Tibial artery (tissue), 4 donors: ENCODE measurements around the gene FDXR.

Experiments
- DNase-seq, 2 donors: peaks; one replicate each; pipeline ENCODE4 v3.0.0-alpha.2; 2019
- H3K27ac ChIP-seq, 2 donors: fragments of 200-600 bp; sonication (generic) in 1 of 2; 1 replicate in 1 of 2; 2 replicates in 1 of 2; pipeline ENCODE4 v1.5.1; 2018 to 2019; ENCODE audit warnings: mild to moderate bottlenecking in 1 of 2
- H3K27me3 ChIP-seq, 2 donors: fragments of 200-600 bp; sonication (generic) in 1 of 2; one replicate each; pipeline versions ENCODE4 v1.5.1 to v1.6.0; 2016 to 2019
- H3K36me3 ChIP-seq, 3 donors: fragments of 200-600 bp; sonication (generic) in 2 of 3; one replicate each; pipeline ENCODE4 v1.5.1; 2016 to 2019; ENCODE audit warnings: mild to moderate bottlenecking in 2 of 3
- H3K4me1 ChIP-seq, 4 donors: fragments of 200-600 bp; sonication (generic) in 2 of 4; 1 replicate in 3 of 4; 2 replicates in 1 of 4; pipeline ENCODE4 v1.5.1; 2016 to 2019
- H3K4me3 ChIP-seq, 2 donors: fragments of 200-600 bp; sonication (generic) in 1 of 2; 1 replicate in 1 of 2; 2 replicates in 1 of 2; pipeline ENCODE4 v1.5.1; 2018 to 2019; ENCODE audit warnings: mild to moderate bottlenecking in 2 of 2
- H3K9me3 ChIP-seq, 3 donors: fragments of 200-600 bp; sonication (generic) in 1 of 3; one replicate each; pipeline ENCODE4 v1.5.1; 2016 to 2019
- intact Hi-C: fragments of 100-400 bp; cut with DNase I; formaldehyde crosslinking; loops from one replicate; pipeline ENCODE4 v1.15.0; 2023; ENCODE audit warnings: low total_unique reads
- TF ChIP-seq, protein P1 (sequence below), 2 experiments: fragments of 200-600 bp in 1 of 2; fragments of 450-650 bp in 1 of 2; IDR thresholded peaks; one replicate each; pipeline ENCODE4 v1.5.1; 2017 to 2019; ENCODE audit warnings: antibody characterized with exemption in 2 of 2, mild to moderate bottlenecking in 1 of 2, moderate library complexity in 1 of 2

Gene FDXR

DNA sequence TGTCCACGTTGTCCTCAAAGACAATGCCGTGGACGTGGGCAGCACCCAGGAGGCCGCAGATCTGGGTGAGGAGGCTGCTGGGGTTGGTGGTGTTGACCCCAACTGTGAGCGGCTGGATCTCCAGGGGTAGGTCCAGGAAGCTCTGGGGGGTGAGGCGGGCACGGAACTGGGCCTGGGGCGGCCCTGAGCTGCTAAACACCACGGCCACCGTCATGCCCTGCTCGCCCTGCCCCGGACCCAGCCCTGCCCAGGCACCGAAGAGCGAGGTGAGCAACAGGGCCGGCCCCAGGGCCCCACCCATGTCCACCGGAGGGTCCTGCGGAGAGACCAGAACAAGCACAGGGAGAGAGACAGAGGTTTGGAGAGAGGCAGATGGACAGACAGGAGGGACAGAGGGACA lies 18.0 kb downstream of the FDXR start:
- H3K27ac ChIP-seq = no peak overlapping the region
- H3K4me1 ChIP-seq = peaks cover 0 to 15% (median 4%) of the 10 kb centered on the region in 4 donors
- intact Hi-C loops = no loop called here
- TF ChIP-seq, protein P1, sequence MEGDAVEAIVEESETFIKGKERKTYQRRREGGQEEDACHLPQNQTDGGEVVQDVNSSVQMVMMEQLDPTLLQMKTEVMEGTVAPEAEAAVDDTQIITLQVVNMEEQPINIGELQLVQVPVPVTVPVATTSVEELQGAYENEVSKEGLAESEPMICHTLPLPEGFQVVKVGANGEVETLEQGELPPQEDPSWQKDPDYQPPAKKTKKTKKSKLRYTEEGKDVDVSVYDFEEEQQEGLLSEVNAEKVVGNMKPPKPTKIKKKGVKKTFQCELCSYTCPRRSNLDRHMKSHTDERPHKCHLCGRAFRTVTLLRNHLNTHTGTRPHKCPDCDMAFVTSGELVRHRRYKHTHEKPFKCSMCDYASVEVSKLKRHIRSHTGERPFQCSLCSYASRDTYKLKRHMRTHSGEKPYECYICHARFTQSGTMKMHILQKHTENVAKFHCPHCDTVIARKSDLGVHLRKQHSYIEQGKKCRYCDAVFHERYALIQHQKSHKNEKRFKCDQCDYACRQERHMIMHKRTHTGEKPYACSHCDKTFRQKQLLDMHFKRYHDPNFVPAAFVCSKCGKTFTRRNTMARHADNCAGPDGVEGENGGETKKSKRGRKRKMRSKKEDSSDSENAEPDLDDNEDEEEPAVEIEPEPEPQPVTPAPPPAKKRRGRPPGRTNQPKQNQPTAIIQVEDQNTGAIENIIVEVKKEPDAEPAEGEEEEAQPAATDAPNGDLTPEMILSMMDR (IDR thresholded peaks at IDR 0.05) = no peak
- peaks cover 0 to 95% of the 10 kb centered on the region in 2 donors for H3K27me3 ChIP-seq
- no peaks in the 10 kb centered on the region for H3K9me3 ChIP-seq
- no peak overlapping the region for H3K4me3 ChIP-seq
- no peaks in the 10 kb centered on the region for H3K36me3 ChIP-seq
- no peak for DNase-seq

DNA sequence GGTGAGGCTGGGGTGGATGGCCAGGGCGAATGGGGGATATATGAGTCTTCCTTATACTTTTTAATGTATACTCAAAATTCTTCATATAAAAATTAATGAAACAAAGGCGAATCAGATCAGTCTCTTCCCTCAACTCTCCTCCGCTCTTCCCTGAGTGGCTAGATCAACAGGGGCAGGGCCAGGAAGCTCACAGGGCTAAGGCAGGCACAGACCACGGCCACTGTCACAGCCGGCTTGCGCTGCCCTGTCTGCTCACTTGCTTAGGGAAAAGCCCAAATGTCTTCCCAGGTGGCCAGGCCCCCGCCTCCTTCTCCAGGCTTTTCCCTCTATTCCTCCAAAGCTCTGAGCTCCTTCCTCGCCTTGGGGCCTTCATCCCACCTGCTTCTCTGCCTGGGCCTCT lies 19.1 kb downstream of the FDXR start:
- TF ChIP-seq, protein P1 (IDR thresholded peaks at IDR 0.05) = no peak
- no peak for DNase-seq
- H3K9me3 ChIP-seq = no peaks in the 10 kb centered on the region
- H3K27ac ChIP-seq = no peak overlapping the region
- intact Hi-C loops = no loop called here
- H3K36me3 ChIP-seq = no peaks in the 10 kb centered on the region
- peaks cover 0 to 11% (median 0%) of the 10 kb centered on the region in 4 donors for H3K4me1 ChIP-seq
- H3K4me3 ChIP-seq = no peak overlapping the region
- H3K27me3 ChIP-seq = peaks cover 0 to 91% of the 10 kb centered on the region in 2 donors

DNA sequence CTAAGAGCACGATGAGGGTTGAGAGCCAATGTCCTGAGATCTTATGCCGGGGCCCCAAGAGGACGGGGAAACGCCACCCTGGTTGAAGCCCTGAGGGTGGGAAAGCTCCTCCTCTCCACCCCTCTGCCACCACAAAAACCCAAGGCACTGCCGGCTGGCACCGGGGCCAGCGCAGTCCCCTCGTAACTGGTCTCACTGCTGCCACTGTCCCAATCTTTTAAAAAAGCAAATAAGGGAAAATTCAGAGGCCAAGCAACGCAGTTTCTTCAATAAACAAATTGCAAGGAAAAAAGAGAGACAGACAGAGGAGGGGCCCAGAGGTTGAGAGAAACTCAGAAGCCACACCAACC lies 19.8 kb downstream of the FDXR start:
- Histone ChIP-seq H3K4me3 (no peak overlapping the region), H3K4me1 (peaks cover 0 to 11% (median 0%) of the 10 kb centered on the region in 4 donors), H3K27me3 (peaks cover 0 to 87% of the 10 kb centered on the region in 2 donors), H3K9me3 (no peaks in the 10 kb centered on the region), H3K36me3 (no peaks in the 10 kb centered on the region), H3K27ac (no peak overlapping the region)
- DNase-seq = no peak
- TF ChIP-seq, protein P1 (IDR thresholded peaks at IDR 0.05) = no peak
- intact Hi-C loops = no loop called here

DNA sequence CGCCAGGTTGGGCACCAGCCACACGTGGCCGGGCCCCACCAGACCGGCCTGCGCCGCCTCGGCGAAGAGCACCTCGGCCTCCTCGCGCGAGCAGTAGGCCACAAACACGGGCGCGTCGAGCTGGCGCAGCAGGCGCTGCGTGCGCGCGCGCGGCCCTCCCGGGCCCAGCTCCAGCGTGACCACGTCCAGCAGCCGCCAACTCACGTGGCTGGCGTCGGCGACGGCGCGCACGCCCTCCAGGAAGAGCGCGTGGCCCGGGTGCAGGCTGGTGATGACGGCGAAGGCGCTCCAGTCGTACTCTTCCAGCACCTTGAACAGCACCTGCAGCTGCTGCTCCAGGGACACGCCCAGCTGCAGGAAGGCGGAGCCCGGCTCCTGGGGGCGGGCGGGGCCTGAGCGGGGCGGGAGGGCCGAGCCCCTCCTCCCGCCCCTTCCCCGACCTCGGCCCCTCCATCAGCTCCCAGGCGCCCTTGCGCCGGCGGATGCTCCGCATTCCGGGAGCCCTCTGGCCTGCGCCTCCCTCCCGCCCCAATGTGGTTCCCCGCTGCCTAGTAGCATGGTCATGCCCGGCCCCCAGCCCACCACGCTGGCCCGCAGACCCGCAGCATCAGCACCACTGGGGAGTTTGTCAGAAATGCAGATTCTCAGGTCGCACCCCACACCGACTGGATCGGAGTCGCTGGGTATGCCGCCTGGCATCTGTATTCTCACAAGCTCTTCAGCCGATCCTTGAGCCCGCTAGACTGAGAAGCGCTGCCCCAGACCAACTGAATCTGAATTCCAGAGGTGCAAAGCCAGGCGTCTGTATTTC lies 20.4 kb downstream of the FDXR start:
- TF ChIP-seq, protein P1 (IDR thresholded peaks at IDR 0.05) = no peak
- H3K4me1 ChIP-seq = peaks cover 0 to 11% (median 0%) of the 10 kb centered on the region in 4 donors
- no peak overlapping the region for H3K27ac ChIP-seq
- DNase-seq = no peak
- H3K9me3 ChIP-seq = no peaks in the 10 kb centered on the region
- H3K27me3 ChIP-seq = peaks cover 0 to 81% of the 10 kb centered on the region in 2 donors
- H3K36me3 ChIP-seq = no peaks in the 10 kb centered on the region
- intact Hi-C loops = no loop called here
- no peak overlapping the region for H3K4me3 ChIP-seq

DNA sequence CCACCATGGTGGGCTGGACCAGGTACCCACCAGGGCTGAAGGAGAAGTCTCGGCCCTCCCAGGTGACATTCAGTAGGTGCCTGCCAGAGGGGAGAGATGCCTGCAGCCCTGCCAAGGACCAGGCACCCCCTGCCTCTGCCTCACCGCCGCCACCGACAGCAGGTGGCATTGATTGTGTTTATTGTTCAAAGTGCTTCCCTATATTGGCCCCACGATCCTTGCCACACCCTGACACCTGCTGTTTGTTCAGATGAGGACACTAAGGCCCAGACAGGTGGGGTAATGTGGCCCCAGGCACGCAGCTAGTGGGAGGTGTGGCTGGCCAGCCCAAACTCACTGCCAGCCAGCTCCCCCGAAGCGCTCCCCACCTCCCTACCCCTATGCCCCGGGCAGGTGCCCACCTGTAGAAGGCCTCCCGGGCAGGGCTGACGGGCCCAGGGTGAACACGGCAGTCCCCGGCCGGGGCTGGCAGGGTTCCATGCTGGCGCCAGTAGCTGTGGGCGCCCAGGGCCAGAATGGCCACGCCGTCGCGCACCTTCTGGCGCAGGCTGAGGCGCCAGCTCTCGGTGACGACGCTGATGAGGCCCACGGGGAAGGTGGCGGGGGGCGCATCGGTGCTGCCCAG lies 21.1 kb downstream of the FDXR start:
- no peak overlapping the region for H3K27ac ChIP-seq
- H3K4me1 ChIP-seq = peaks cover 0 to 11% (median 0%) of the 10 kb centered on the region in 4 donors
- no peak for DNase-seq
- H3K4me3 ChIP-seq = no peak overlapping the region
- peaks cover 0 to 74% of the 10 kb centered on the region in 2 donors for H3K27me3 ChIP-seq
- H3K9me3 ChIP-seq = no peaks in the 10 kb centered on the region
- intact Hi-C loops = no loop called here
- TF ChIP-seq, protein P1 (IDR thresholded peaks at IDR 0.05) = no peak
- H3K36me3 ChIP-seq = no peaks in the 10 kb centered on the region
